Endothelial cell of umbilical vein (primary cell): ENCODE measurements around the gene NLRP8. TPM values are rescaled to one million over a fixed set of nuclear protein-coding genes. Genes with fewer than 3 reads are reported as not detected.

Experiments used
- BruUV-seq: library from RNA; stranded (reverse); fragments of 400-500 nt; replicated peaks from 2 replicates; lab custom pipeline; 2021; lab: Mats Ljungman, UMichigan
- CTCF ChIA-PET: fragments of 300-600, 350-600 bp; sonication (Branson Sonifier 250); formaldehyde crosslinking; loops from one replicate; lab custom pipeline; 2021; ENCODE audit warnings: antibody characterized with exemption, inconsistent platforms; lab: Charles Lee
- POLR2A ChIA-PET: fragments of 300-600, 350-600 bp; sonication (Branson Sonifier 250); formaldehyde crosslinking; loops from one replicate; lab custom pipeline; 2021; ENCODE audit warnings: antibody characterized with exemption, inconsistent platforms; lab: Charles Lee
- DNase-seq: peaks from one replicate; pipeline ENCODE4 v3.0.0-alpha.2; 2011; ENCODE audit warnings: low read depth, low spot score
- FAIRE-seq: peaks from 2 replicates; lab custom pipeline; 2011; peaks lifted over from hg19 to GRCh38; lab: Jason Lieb, UNC
- H2AFZ ChIP-seq: 2 replicates; pipeline ENCODE4 v1.6.0; 2012; ENCODE audit warnings: low read depth, low read length, control low read depth, inconsistent platforms
- H3K27ac ChIP-seq: 2 replicates; pipeline ENCODE4 v1.5.1; 2011; ENCODE audit warnings: low read depth, mild to moderate bottlenecking, control low read depth, low read length, moderate library complexity; ENCODE audit not compliant: insufficient read depth
- H3K27me3 ChIP-seq, 2 experiments: 2 replicates each; pipeline versions ENCODE4 v1.6.0 to v1.6.1; 2011; ENCODE audit warnings: low read length in 2 of 2, mixed read lengths in 1 of 2; ENCODE audit not compliant: control insufficient read depth in 2 of 2, insufficient read depth in 2 of 2
- H3K36me3 ChIP-seq, 2 experiments: 2 replicates in 1 of 2; 3 replicates in 1 of 2; pipeline ENCODE4 v1.5.1; 2011; ENCODE audit warnings: low read length in 2 of 2, mild to moderate bottlenecking in 1 of 2, moderate library complexity in 1 of 2; ENCODE audit not compliant: control insufficient read depth in 2 of 2, insufficient read depth in 2 of 2; ENCODE audit errors: extremely low read depth in 1 of 2
- H3K4me1 ChIP-seq: 3 replicates; pipeline ENCODE4 v1.5.1; 2011; ENCODE audit warnings: mild to moderate bottlenecking, low read length; ENCODE audit not compliant: control insufficient read depth, insufficient read depth; ENCODE audit errors: extremely low read depth
- H3K4me2 ChIP-seq: 2 replicates; pipeline ENCODE4 v1.6.1; 2011; ENCODE audit warnings: low read length, control low read depth, mixed read lengths; ENCODE audit not compliant: insufficient read depth
- H3K4me3 ChIP-seq, 3 experiments: fragments of 200-600 bp in 1 of 3; sonication (generic), shearing (Covaris generic) in 1 of 3; replicated peaks in 1 of 3; 2 replicates each; pipeline ENCODE4 v1.5.1; 2011 to 2016; ENCODE audit warnings: control low read depth in 3 of 3, low read length in 3 of 3, mild to moderate bottlenecking in 2 of 3, inconsistent platforms in 1 of 3, low read depth in 1 of 3, moderate library complexity in 1 of 3; ENCODE audit not compliant: insufficient read depth in 1 of 3
- H3K79me2 ChIP-seq: 2 replicates; pipeline ENCODE4 v1.6.0; 2012; ENCODE audit warnings: low read length, inconsistent platforms; ENCODE audit not compliant: control insufficient read depth, insufficient read depth
- H3K9ac ChIP-seq: replicated peaks from 2 replicates; pipeline ENCODE3; 2011; ENCODE audit warnings: low read length, control low read depth; ENCODE audit not compliant: insufficient read depth; ENCODE audit errors: extremely low read depth
- H3K9me1 ChIP-seq: replicated peaks from 3 replicates; pipeline ENCODE4 v1.6.0; 2011; ENCODE audit warnings: mild to moderate bottlenecking, low read length; ENCODE audit not compliant: control insufficient read depth, insufficient read depth; ENCODE audit errors: extremely low read depth
- H3K9me3 ChIP-seq: replicated peaks from 2 replicates; pipeline ENCODE4 v1.5.1; 2012; ENCODE audit warnings: low read length, inconsistent platforms; ENCODE audit not compliant: control insufficient read depth, insufficient read depth
- H4K20me1 ChIP-seq: replicated peaks from 2 replicates; pipeline ENCODE3; 2011; ENCODE audit warnings: mild to moderate bottlenecking, low read length; ENCODE audit not compliant: control insufficient read depth, insufficient read depth; ENCODE audit errors: extremely low read depth
- CTCF ChIP-seq, 2 donors: IDR thresholded peaks; 1 replicate in 1 of 2; 2 replicates in 1 of 2; pipeline ENCODE4 v1.5.1; 2011; ENCODE audit warnings: low read length in 2 of 2, mild to moderate bottlenecking in 2 of 2, moderate library complexity in 2 of 2, control low read depth in 1 of 2, inconsistent platforms in 1 of 2, low read depth in 1 of 2; ENCODE audit not compliant: insufficient read depth in 1 of 2; ENCODE audit errors: extremely low read depth in 1 of 2
- FOS ChIP-seq: IDR thresholded peaks from 2 replicates; pipeline ENCODE4 v1.6.1; 2011; ENCODE audit warnings: mild to moderate bottlenecking, low read length, moderate library complexity, borderline replicate concordance; ENCODE audit not compliant: insufficient read depth
- JUN ChIP-seq: IDR thresholded peaks from 2 replicates; pipeline ENCODE4 v1.6.1; 2011; ENCODE audit warnings: borderline replicate concordance, low read depth; ENCODE audit not compliant: insufficient read length, insufficient read depth
- MYC ChIP-seq: IDR thresholded peaks from one replicate; pipeline ENCODE4 v1.6.1; 2011; ENCODE audit warnings: mild to moderate bottlenecking, low read depth, low read length
- POLR2A ChIP-seq: IDR thresholded peaks from 2 replicates; pipeline ENCODE4 v1.6.1; 2012; ENCODE audit warnings: low read depth, mild to moderate bottlenecking, control low read depth, low read length
- POLR2AphosphoS5 ChIP-seq: IDR thresholded peaks from 2 replicates; pipeline ENCODE4 v1.6.1; 2012; ENCODE audit warnings: low read depth, mild to moderate bottlenecking, control low read depth, low read length, moderate library complexity; ENCODE audit not compliant: insufficient read depth
- dilution Hi-C: fragments of 300-500 bp; cut with MboI; formaldehyde crosslinking; loops from one replicate; pipeline ENCODE4 v1.15.0; 2019; ENCODE audit warnings: low sequenced_read_pairs; ENCODE audit not compliant: extremely low pct_ligation_motif_present
- intact Hi-C: fragments of 100-400 bp; cut with micrococcal nuclease; formaldehyde crosslinking; loops from one replicate; pipeline ENCODE4 v1.10.0; 2022
- polyA plus RNA-seq, 4 experiments: library from polyadenylated mRNA; depleted of rRNA in 3 of 4; stranded (reverse) in 3 of 4; unstranded in 1 of 4; fragments of >200 nt; gene quantifications; 2 replicates each; pipeline versions ENCODE4 v1.2.1 to v1.2.3, GENCODE V29; 2011 to 2012; ENCODE audit warnings: missing spikeins in 1 of 4
- total RNA-seq: library from RNA; stranded (reverse); gene quantifications from 2 replicates; pipeline ENCODE4 v1.2.3, GENCODE V29; 2021
- TF ChIP-seq, protein P1 (sequence below): IDR thresholded peaks from 2 replicates; pipeline ENCODE4 v1.6.1; 2011; ENCODE audit not compliant: insufficient read depth, insufficient read length

NLRP8 gene
- total and polyA plus RNA-seq, 2 donors (not counting 3 experiments of a cell fraction or from before 2014, with no cell fraction given) = not detected

- Histone ChIP-seq H3K36me3 (no peaks in the 10 kb centered on the region), H2AFZ (no peak overlapping the region), H3K4me2 (no peak overlapping the region), H4K20me1 (no peaks in the 10 kb centered on the region), H3K4me1 (no peaks in the 10 kb centered on the region), H3K27ac (no peak overlapping the region), H3K4me3 (no peak overlapping the region), H3K9me1 (no peaks in the 10 kb centered on the region), H3K9me3 (no peaks in the 10 kb centered on the region), H3K9ac (no peak overlapping the region), H3K27me3 (no peaks in the 10 kb centered on the region), H3K79me2 (no peaks in the 10 kb centered on the region)
- TF ChIP-seq CTCF (IDR thresholded peaks at IDR 0.05; ENCODE audit: extremely low read depth in 1 of 2, insufficient read depth in 1 of 2, low read depth in 1 of 2, low read length in 2 of 2) (no peak), MYC (no peak), JUN (no peak), POLR2A (no peak), POLR2AphosphoS5 (no peak), FOS (no peak)
- TF ChIP-seq, protein P1, sequence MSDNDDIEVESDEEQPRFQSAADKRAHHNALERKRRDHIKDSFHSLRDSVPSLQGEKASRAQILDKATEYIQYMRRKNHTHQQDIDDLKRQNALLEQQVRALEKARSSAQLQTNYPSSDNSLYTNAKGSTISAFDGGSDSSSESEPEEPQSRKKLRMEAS = no peak
- BruUV-seq = no TSS peak
- ChIA-PET CTCF (no interaction called here), POLR2A (no interaction called here)
- FAIRE-seq (no peak), DNase-seq (no peak)
- dilution Hi-C loops = no loop called here
- intact Hi-C loops = no loop called here
Observed at GRCh38 chr19:55985254-55985653, 37.6 kb downstream of the NLRP8 start.
